OCI-LY7 (cell line): ENCODE results near the gene HSPA5. TPM values are rescaled to one million over a fixed set of nuclear protein-coding genes. Genes with fewer than 3 reads are reported as not detected.
"Not testable (repeated sequence)": the region's sequence is repeated elsewhere in the genome, so short reads cannot be mapped to it uniquely, and the experiment has no call there.

Experiments used
- BruUV-seq: library from RNA; stranded (reverse); fragments of 400-500 nt; replicated peaks from 2 replicates; lab custom pipeline; 2021; lab: Mats Ljungman, UMichigan
- CTCF ChIA-PET: fragments of 300-600 bp; sonication (Branson Sonifier 250); formaldehyde crosslinking; loops from one replicate; lab custom pipeline; 2022; ENCODE audit warnings: antibody characterized with exemption; ENCODE audit not compliant: unreplicated experiment; lab: Charles Lee
- POLR2A ChIA-PET: fragments of 300-600 bp; sonication (Branson Sonifier 250); formaldehyde crosslinking; loops from one replicate; lab custom pipeline; 2022; ENCODE audit warnings: antibody characterized with exemption; lab: Charles Lee
- DNase-seq: peaks from one replicate; pipeline ENCODE4 v3.0.0-alpha.2; 2015; ENCODE audit warnings: low spot score
- H2AFZ ChIP-seq: fragments of 200-600 bp; sonication (generic), shearing (Covaris generic); 2 replicates; pipeline ENCODE4 v1.6.1; 2014; ENCODE audit warnings: mild to moderate bottlenecking, antibody characterized with exemption, low read length, moderate library complexity
- H3K27ac ChIP-seq: fragments of 200-600 bp; sonication (generic); 2 replicates; pipeline ENCODE4 v1.5.1; 2014; ENCODE audit warnings: mixed run types, low read depth, mild to moderate bottlenecking, moderate library complexity, low read length, inconsistent platforms; ENCODE audit not compliant: poor library complexity, severe bottlenecking
- H3K36me3 ChIP-seq: fragments of 200-600 bp; sonication (generic); 2 replicates; pipeline ENCODE4 v1.6.1; 2014; ENCODE audit warnings: mild to moderate bottlenecking, antibody characterized with exemption, low read length, moderate library complexity, mixed read lengths; ENCODE audit not compliant: insufficient read depth
- H3K4me1 ChIP-seq: fragments of 200-600 bp; sonication (generic); 2 replicates; pipeline ENCODE4 v1.5.1; 2014; ENCODE audit warnings: mild to moderate bottlenecking, low read length; ENCODE audit not compliant: insufficient read depth, poor library complexity, severe bottlenecking
- H3K4me2 ChIP-seq: fragments of 200-600 bp; sonication (generic); 2 replicates; pipeline ENCODE4 v1.6.1; 2014; ENCODE audit warnings: mild to moderate bottlenecking, low read length
- H3K4me3 ChIP-seq: fragments of 200-600 bp; sonication (generic); 2 replicates; pipeline ENCODE4 v1.5.1; 2014; ENCODE audit warnings: mild to moderate bottlenecking, low read depth, low read length; ENCODE audit not compliant: poor library complexity, severe bottlenecking
- H3K79me2 ChIP-seq: fragments of 200-600 bp; sonication (generic); 2 replicates; pipeline ENCODE4 v1.6.1; 2016; ENCODE audit warnings: low read depth, mild to moderate bottlenecking, low read length, moderate library complexity, mixed read lengths; ENCODE audit not compliant: insufficient read depth
- H3K9me2 ChIP-seq: fragments of 200-600 bp; sonication (generic); 2 replicates; pipeline ENCODE4 v1.6.1; 2016; ENCODE audit warnings: mild to moderate bottlenecking, low read length, mixed read lengths; ENCODE audit not compliant: insufficient read depth
- H3K9me3 ChIP-seq: fragments of 200-600 bp; sonication (generic); 2 replicates; pipeline ENCODE4 v1.6.1; 2014; ENCODE audit warnings: mild to moderate bottlenecking, mixed run types, low read length, mixed read lengths
- H4K20me1 ChIP-seq: fragments of 200-600 bp; sonication (generic); 2 replicates; pipeline ENCODE4 v1.6.1; 2014; ENCODE audit warnings: mild to moderate bottlenecking, antibody characterized with exemption, low read length, moderate library complexity, mixed read lengths; ENCODE audit not compliant: insufficient read depth
- CTCF ChIP-seq: fragments of 200-600 bp; sonication (generic); conservative IDR thresholded peaks from 2 replicates; pipeline ENCODE4 v1.5.1; 2014; ENCODE audit warnings: mild to moderate bottlenecking, antibody characterized with exemption, low read length, moderate library complexity, mixed read lengths
- EZH2phosphoT487 ChIP-seq: fragments of 200-600 bp; sonication (generic); IDR thresholded peaks from 2 replicates; pipeline ENCODE4 v1.6.1; 2018; ENCODE audit warnings: low read depth, borderline replicate concordance, mild to moderate bottlenecking, mixed run types, antibody characterized with exemption, low read length, moderate library complexity, mixed read lengths
- intact Hi-C: fragments of 100-400 bp; cut with micrococcal nuclease; formaldehyde crosslinking; loops from one replicate; pipeline ENCODE4 v1.10.0; 2022; ENCODE audit not compliant: unreplicated experiment
- total RNA-seq, 2 experiments: library from RNA; depleted of rRNA in 1 of 2; stranded (reverse); fragments of >200 nt in 1 of 2; shearing (Covaris generic) in 1 of 2; gene quantifications; 2 replicates each; pipeline ENCODE4 v1.2.3, GENCODE V29; 2014 to 2022

Gene HSPA5
- total RNA-seq, 2 experiments from 2014 or later, result 52.1 to 150 TPM

GRCh38 chr9:125236520-125237159 lies 4.5 kb downstream of the HSPA5 start:
- BruUV-seq, result TSS peak; percentile 44
- peaks cover 46% of the 10 kb centered on the region for H3K4me1 ChIP-seq
- 0 out of 2 replicates have a peak, but pooled peaks have one; percentile 22 for TF ChIP-seq CTCF

GRCh38 chr9:125235804-125236519 lies 5.2 kb downstream of the HSPA5 start:
- H3K4me2 ChIP-seq, result peak overlapping the region; percentile 74
- TF ChIP-seq CTCF (no peak), EZH2phosphoT487 (no peak)
- H3K9me2 ChIP-seq, result no peaks in the 10 kb centered on the region
- ChIA-PET CTCF (no interaction called here), POLR2A (interaction anchor here (0.9 kb wide), 1 partner anchor 166 kb away, joined by 4 read pairs; no protein-coding TSS in a partner anchor)
- peak overlapping the region; percentile 96 for H3K4me3 ChIP-seq
- H2AFZ ChIP-seq, result no peak overlapping the region
- no TSS peak for BruUV-seq
- intact Hi-C loops, result no loop called here
- H3K4me1 ChIP-seq, result peaks cover 46% of the 10 kb centered on the region
- H3K79me2 ChIP-seq, result peaks cover 57% of the 10 kb centered on the region
- H3K27ac ChIP-seq, result no peak overlapping the region
- H4K20me1 ChIP-seq, result peaks cover 48% of the 10 kb centered on the region
- no peak for DNase-seq
- no peaks in the 10 kb centered on the region for H3K9me3 ChIP-seq
- peaks cover 79% of the 10 kb centered on the region for H3K36me3 ChIP-seq

More at GRCh38 chr9:125236520-125237159, 4.5 kb downstream of the HSPA5 start:
- H3K27ac ChIP-seq, CTCF ChIA-PET, intact Hi-C loops, H3K9me3 ChIP-seq, H2AFZ ChIP-seq, H3K9me2 ChIP-seq, DNase-seq: not testable (repeated sequence)
- peaks cover 48% of the 10 kb centered on the region for H4K20me1 ChIP-seq
- peak overlapping the region; percentile 74 for H3K4me2 ChIP-seq
- POLR2A ChIA-PET, result interaction anchor here (1.5 kb wide), 1 partner anchor 20 kb away, joined by 3 read pairs; no protein-coding TSS in a partner anchor
- peaks cover 60% of the 10 kb centered on the region for H3K79me2 ChIP-seq
- H3K4me3 ChIP-seq, result peak overlapping the region; percentile 96
- H3K36me3 ChIP-seq, result peaks cover 79% of the 10 kb centered on the region

- H3K4me3 ChIP-seq, H3K9me2 ChIP-seq, H3K27ac ChIP-seq, BruUV-seq, DNase-seq, POLR2A ChIA-PET, intact Hi-C loops, H2AFZ ChIP-seq, H3K4me2 ChIP-seq, H3K9me3 ChIP-seq, CTCF ChIA-PET: not testable (repeated sequence)
- H3K36me3 ChIP-seq, result peaks cover 72% of the 10 kb centered on the region
- H4K20me1 ChIP-seq, result peaks cover 33% of the 10 kb centered on the region
- H3K4me1 ChIP-seq, result peaks cover 39% of the 10 kb centered on the region
- peaks cover 39% of the 10 kb centered on the region for H3K79me2 ChIP-seq
Observed at GRCh38 chr9:125234099-125234498, 7.0 kb downstream of the HSPA5 start.
